Measurements from ENCODE around the gene MYT1. TPM values are rescaled to one million over a fixed set of nuclear protein-coding genes. Genes with fewer than 3 reads are reported as not detected.

The MYT1 gene
- polyA plus RNA-seq, 1 of the 3 experiments (the other 2 are of a cell fraction), result 0.10 TPM

- H2AFZ ChIP-seq (ENCODE audit: low read depth), result no peak overlapping the region
- DNase-seq, result no peak
- ChIA-PET CTCF (interaction anchor here (0.8 kb wide), 1 partner anchor 60 kb away, joined by 3 read pairs; no protein-coding TSS in a partner anchor), POLR2A (no interaction called here)
- no peak overlapping the region for H3K9ac ChIP-seq
- no peak overlapping the region; a peak in 1 of 4 replicates for H3K27ac ChIP-seq (ENCODE audit: low read depth in 2 of 2, low read length in 1 of 2)
- H3F3A ChIP-seq (replicated peaks; ENCODE audit: insufficient read depth), result no peaks in the 10 kb centered on the region
- peaks cover 35% of the 10 kb centered on the region for H3K27me3 ChIP-seq (ENCODE audit: insufficient read depth)
- H4K20me1 ChIP-seq (ENCODE audit: insufficient read depth), result no peaks in the 10 kb centered on the region
- H3K9me3 ChIP-seq, result no peaks in the 10 kb centered on the region
- peaks cover 0 to 48% of the 10 kb centered on the region in 2 experiments; a peak in 2 of 4 replicates for H3K4me1 ChIP-seq (ENCODE audit: control insufficient read depth in 1 of 2, insufficient read depth in 2 of 2, low read depth in 1 of 2, low read length in 1 of 2)
- no peak for TF ChIP-seq RAD21 (IDR thresholded peaks at IDR 0.05; ENCODE audit: low read length)
- TF ChIP-seq TEAD4 (IDR thresholded peaks at IDR 0.05; ENCODE audit: borderline replicate concordance, insufficient read depth), result no peak
- no peak for TF ChIP-seq FOXM1 (IDR thresholded peaks at IDR 0.05; ENCODE audit: low read depth)
- no peak for TF ChIP-seq NRF1 (IDR thresholded peaks at IDR 0.05; ENCODE audit: low read depth, low read length)
- TF ChIP-seq TCF12 (IDR thresholded peaks at IDR 0.05), result no peak
- no peak for TF ChIP-seq RCOR1 (IDR thresholded peaks at IDR 0.05; ENCODE audit: low read length)
- TF ChIP-seq USF1 (IDR thresholded peaks at IDR 0.05; ENCODE audit: borderline replicate concordance, low read depth), result no peak
- TF ChIP-seq ZBTB33 (IDR thresholded peaks at IDR 0.05; ENCODE audit: borderline replicate concordance, low read depth), result no peak
- no peaks in the 10 kb centered on the region for H3K36me3 ChIP-seq (replicated peaks in 1 of 2; ENCODE audit: control insufficient read depth in 1 of 2, insufficient read depth in 2 of 2, low read length in 1 of 2)
- WGBS (ENCODE audit: low lambda C conversion rate), result 64% methylated on average over 23 of the region's 23 CpGs
- no peak overlapping the region for H3K4me3 ChIP-seq (ENCODE audit: low read depth in 2 of 2, low read length in 1 of 2)
- H3K79me2 ChIP-seq (ENCODE audit: insufficient read depth), result no peaks in the 10 kb centered on the region
- H3K4me2 ChIP-seq, result no peak overlapping the region
- no peaks in the 10 kb centered on the region for H3K9me2 ChIP-seq
These were observed 1.9 kb upstream of the MYT1 start for GRCh38 chr20:64162239-64162910.

- Histone ChIP-seq H3K79me2 (ENCODE audit: insufficient read depth) (no peaks in the 10 kb centered on the region), H3K4me2 (no peak overlapping the region), H2AFZ (ENCODE audit: low read depth) (no peak overlapping the region), H3K4me1 (ENCODE audit: control insufficient read depth in 1 of 2, insufficient read depth in 2 of 2, low read depth in 1 of 2, low read length in 1 of 2) (peaks cover 0 to 58% of the 10 kb centered on the region in 2 experiments; a peak in 2 of 4 replicates), H3K9ac (no peak overlapping the region), H3K4me3 (ENCODE audit: low read depth in 2 of 2, low read length in 1 of 2) (peak overlapping the region in 1 of 2 experiments; percentile 49; a peak in 1 of 4 replicates), H3K27ac (ENCODE audit: low read depth in 2 of 2, low read length in 1 of 2) (peak overlapping the region in 1 of 2 experiments; percentile 97; a peak in 2 of 4 replicates), H3F3A (replicated peaks; ENCODE audit: insufficient read depth) (no peaks in the 10 kb centered on the region), H3K27me3 (ENCODE audit: insufficient read depth) (peaks cover 38% of the 10 kb centered on the region), H4K20me1 (ENCODE audit: insufficient read depth) (no peaks in the 10 kb centered on the region), H3K9me2 (no peaks in the 10 kb centered on the region), H3K9me3 (no peaks in the 10 kb centered on the region), H3K36me3 (replicated peaks in 1 of 2; ENCODE audit: control insufficient read depth in 1 of 2, insufficient read depth in 2 of 2, low read length in 1 of 2) (no peaks in the 10 kb centered on the region)
- peak; percentile 80 for DNase-seq
- ChIA-PET POLR2A (interaction anchor here (1.1 to 2.3 kb wide), 2 partner anchors 21 to 92 kb away, joined by 3 to 9 read pairs; partner anchors contain the start of gene PCMTD2), CTCF (no interaction called here)
- WGBS (ENCODE audit: low lambda C conversion rate), result 3% methylated on average over 5 of the region's 5 CpGs
- TF ChIP-seq USF1 (IDR thresholded peaks at IDR 0.05; ENCODE audit: borderline replicate concordance, low read depth), result no peak
- no peak for TF ChIP-seq NFIC (IDR thresholded peaks at IDR 0.05; ENCODE audit: borderline replicate concordance)
- TF ChIP-seq MXI1 (IDR thresholded peaks at IDR 0.05; ENCODE audit: low read depth, low read length), result peak; percentile 2; the same call in 1 of the 2 replicates
- no peak for TF ChIP-seq GABPA (IDR thresholded peaks at IDR 0.05; ENCODE audit: low read depth)
- TF ChIP-seq CTCF (IDR thresholded peaks at IDR 0.05), result no peak
- TF ChIP-seq NRF1 (IDR thresholded peaks at IDR 0.05; ENCODE audit: low read depth, low read length), result no peak
- 0 out of 2 replicates have a peak, but pooled peaks have one; percentile 6 for TF ChIP-seq RAD21 (IDR thresholded peaks at IDR 0.05; ENCODE audit: low read length)
These were observed 503 bp upstream of the MYT1 start for GRCh38 chr20:64163776-64164122.
